ENCODE measurements around the gene ITPR2.

ITPR2 gene

DNA sequence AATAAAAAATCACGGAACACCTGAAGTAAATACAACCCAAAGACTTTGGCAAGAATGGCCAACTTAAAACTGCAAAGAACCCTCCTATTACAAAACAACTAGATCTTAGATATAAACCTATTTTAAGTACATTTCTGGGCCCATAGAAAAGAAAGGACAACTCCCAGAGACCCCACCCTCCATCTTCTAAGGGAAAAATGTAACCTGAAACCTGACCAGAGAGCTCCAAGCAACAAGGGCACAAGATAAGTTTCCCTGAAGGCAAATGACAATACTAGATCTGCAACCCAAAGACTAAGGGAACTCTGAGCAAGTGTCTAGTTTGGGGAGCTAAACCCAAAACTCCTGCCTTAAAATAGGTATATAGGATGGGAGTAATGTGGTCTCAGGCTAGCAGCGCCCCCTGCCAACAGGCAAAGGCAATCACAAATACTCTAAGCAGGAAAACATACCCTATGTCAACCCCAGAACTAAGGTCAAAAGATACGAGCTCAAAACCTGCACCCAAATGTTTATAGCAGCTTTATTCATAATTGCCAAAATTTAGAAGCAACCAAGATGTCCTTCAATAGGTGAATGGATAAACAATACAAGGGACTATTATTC lies 218.9 kb downstream of the ITPR2 start:
- DNase-seq (ENCODE audit: low read depth): peak; percentile 35
- no peak overlapping the region for H3K4me3 ChIP-seq (ENCODE audit: control insufficient read depth, low read depth, low read length)
- peak; percentile 70 for TF ChIP-seq CTCF (conservative IDR thresholded peaks at IDR 0.05; ENCODE audit: control insufficient read depth, insufficient read depth, low read depth, low read length)

DNA sequence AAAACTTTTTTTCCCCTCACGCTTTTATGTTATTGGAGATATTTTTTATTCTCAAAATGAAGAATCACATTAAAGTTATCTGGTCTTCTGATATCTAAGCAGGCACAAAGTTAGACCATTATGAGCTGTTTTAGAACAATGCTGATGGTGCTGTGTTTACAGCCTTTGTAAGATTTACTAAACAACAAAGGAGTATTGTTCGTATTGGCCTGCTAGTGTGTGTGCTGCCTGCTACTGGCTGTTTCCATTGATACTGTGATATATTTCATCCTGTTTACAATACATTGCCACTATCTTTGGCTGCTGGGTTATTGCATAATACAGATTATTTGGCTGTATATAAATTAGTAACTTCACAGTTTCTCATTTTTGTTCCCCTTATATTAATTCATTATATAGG lies 220.8 kb downstream of the ITPR2 start:
- no peak for DNase-seq (ENCODE audit: low read depth)
- no peak for TF ChIP-seq CTCF (conservative IDR thresholded peaks at IDR 0.05; ENCODE audit: control insufficient read depth, insufficient read depth, low read depth, low read length)
- no peak overlapping the region for H3K4me3 ChIP-seq (ENCODE audit: control insufficient read depth, low read depth, low read length)

- no peak overlapping the region for H3K4me3 ChIP-seq (ENCODE audit: control insufficient read depth, low read depth, low read length)
- DNase-seq (ENCODE audit: low read depth): no peak
- TF ChIP-seq CTCF (conservative IDR thresholded peaks at IDR 0.05; ENCODE audit: control insufficient read depth, insufficient read depth, low read depth, low read length): no peak
These were observed 221.4 kb downstream of the ITPR2 start for GRCh38 chr12:26611598-26611997.

- TF ChIP-seq CTCF (conservative IDR thresholded peaks at IDR 0.05; ENCODE audit: control insufficient read depth, insufficient read depth, low read depth, low read length): no peak
- no peak for DNase-seq (ENCODE audit: low read depth)
- H3K4me3 ChIP-seq (ENCODE audit: control insufficient read depth, low read depth, low read length): no peak overlapping the region
These were observed 222.2 kb downstream of the ITPR2 start for GRCh38 chr12:26610774-26611173.

DNA sequence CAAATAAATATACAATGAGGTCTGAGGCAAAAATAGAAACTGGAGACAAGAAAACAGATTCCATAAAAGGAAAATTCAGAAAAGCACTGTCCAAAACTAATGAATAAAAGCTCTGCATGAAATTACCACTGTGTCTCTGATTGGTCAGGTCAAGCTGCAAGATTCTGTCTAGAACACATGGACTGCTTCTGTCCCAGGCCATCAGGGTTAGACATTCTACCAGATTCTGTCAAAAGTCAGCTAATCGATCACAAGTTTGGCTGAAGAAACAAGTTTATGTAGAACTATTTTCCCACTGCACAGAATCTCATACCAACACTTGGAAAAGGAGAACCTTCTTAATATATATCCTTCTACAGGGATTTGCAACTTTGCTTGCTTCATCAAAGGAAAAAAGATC lies 223.0 kb downstream of the ITPR2 start:
- TF ChIP-seq CTCF (conservative IDR thresholded peaks at IDR 0.05; ENCODE audit: control insufficient read depth, insufficient read depth, low read depth, low read length): no peak
- no peak overlapping the region for H3K4me3 ChIP-seq (ENCODE audit: control insufficient read depth, low read depth, low read length)
- DNase-seq (ENCODE audit: low read depth): no peak

DNA sequence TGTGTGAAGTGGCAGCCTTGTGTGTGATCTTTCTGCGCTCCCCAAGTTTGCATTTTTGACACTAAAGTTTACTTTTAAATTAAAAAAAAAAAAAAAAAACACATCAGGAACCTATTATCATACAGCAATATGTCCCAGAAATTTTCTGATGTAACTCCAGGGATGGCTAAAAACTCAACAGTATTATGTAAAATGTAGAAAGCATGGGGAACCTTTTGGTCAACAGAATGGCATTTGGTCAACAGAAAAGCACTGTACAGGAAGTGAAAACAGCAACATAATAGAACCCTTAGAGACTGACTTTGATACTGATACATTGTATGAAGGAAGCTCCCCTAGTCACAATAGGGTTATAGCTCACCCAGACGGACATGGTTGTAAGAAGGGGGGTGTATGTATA lies 224.3 kb downstream of the ITPR2 start:
- no peak for TF ChIP-seq CTCF (conservative IDR thresholded peaks at IDR 0.05; ENCODE audit: control insufficient read depth, insufficient read depth, low read depth, low read length)
- peak; percentile 7 for DNase-seq (ENCODE audit: low read depth)
- H3K4me3 ChIP-seq (ENCODE audit: control insufficient read depth, low read depth, low read length): no peak overlapping the region

GRCh38 chr12:26608273-26608672 lies 224.7 kb downstream of the ITPR2 start:
- TF ChIP-seq CTCF (conservative IDR thresholded peaks at IDR 0.05; ENCODE audit: control insufficient read depth, insufficient read depth, low read depth, low read length): no peak
- H3K4me3 ChIP-seq (ENCODE audit: control insufficient read depth, low read depth, low read length): no peak overlapping the region
- DNase-seq (ENCODE audit: low read depth): no peak

Data from fibroblast of mammary gland (primary cell).